ENCODE measurements around the gene SLC25A12.

GRCh38 chr2:171880774-171881173 is 13.3 kb downstream of the SLC25A12 start:
- TF ChIP-seq CTCF (IDR thresholded peaks at IDR 0.05; ENCODE audit: borderline replicate concordance, extremely low read depth, low read length, poor library complexity, severe bottlenecking), result no peak
- no peak for TF ChIP-seq EZH2 (IDR thresholded peaks at IDR 0.05; ENCODE audit: borderline replicate concordance, low read depth, low read length, severe bottlenecking)

All from DND-41 (cell line).